ENCODE measurements around the gene JPT2. TPM values are rescaled to one million over a fixed set of nuclear protein-coding genes. Genes with fewer than 3 reads are reported as not detected.

Gene JPT2
- 35.1 TPM for total RNA-seq

DNA sequence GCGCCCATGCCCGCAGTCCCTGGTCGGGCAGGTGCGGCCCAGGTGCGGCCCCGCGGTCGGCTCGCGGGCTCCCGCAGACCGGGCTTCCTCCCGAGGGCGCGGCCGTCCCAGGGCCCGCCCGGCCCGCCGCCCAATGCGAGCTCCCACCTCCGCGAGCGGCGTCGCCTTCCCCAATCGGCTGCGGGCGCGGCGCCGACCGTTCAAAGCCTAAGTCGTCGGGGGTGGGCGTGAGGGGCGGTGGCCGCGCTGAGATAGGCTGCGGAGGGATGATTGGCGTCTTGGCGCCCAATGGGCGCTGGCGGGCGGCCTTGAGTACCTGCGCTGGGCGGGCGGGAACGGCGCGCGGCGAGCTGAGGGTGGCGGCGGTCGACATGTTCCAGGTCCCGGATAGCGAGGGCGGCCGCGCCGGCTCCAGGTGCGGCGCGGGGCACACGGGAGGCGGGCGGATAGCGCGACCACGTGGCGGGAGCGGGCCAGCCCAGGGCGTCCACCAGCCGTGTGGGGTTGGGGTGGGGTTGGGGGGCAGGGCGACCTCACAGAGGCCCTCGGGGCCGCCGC is at the start of gene JPT2:
Gene JPT2, plus strand, starts transcription at position 338 of the 558 bp plus-strand sequence. Its CDS starts 34 bp downstream, at position 372.

GRCh38 chr16:1705688-1706385 is 27.8 kb downstream of the JPT2 start, which contains the start of gene MAPK8IP3:
Gene MAPK8IP3 (plus strand): TSS chr16:1706195. CDS start chr16:1706340, 145 bp downstream.

Small RNA genes lying within 50 kb of the gene (small RNA-seq; reads per million reads assigned to genes)
- gene MIR3177, result 0.15 reads per million

Other genes with a start within 250 kb of the JPT2 start
- gene PERCC1, start 247.2 kb upstream of the JPT2 start, total RNA-seq, result not detected
- 0.23 TPM for gene CCDC154, start 233.7 kb upstream of the JPT2 start, total RNA-seq
- gene CLCN7, start 203.3 kb upstream of the JPT2 start, total RNA-seq, result 47.3 TPM
- 0.23 TPM for gene PTX4, start 189.3 kb upstream of the JPT2 start, total RNA-seq
- gene TELO2, start 184.9 kb upstream of the JPT2 start, total RNA-seq, result 19.6 TPM
- 3.2 TPM for gene TMEM204, start 144.6 kb upstream of the JPT2 start, total RNA-seq
- 42.7 TPM for gene IFT140, start 66.2 kb upstream of the JPT2 start, total RNA-seq
- gene CRAMP1, start 65.9 kb upstream of the JPT2 start, total RNA-seq, result 10.1 TPM
- gene MAPK8IP3, start 27.9 kb downstream of the JPT2 start, total RNA-seq, result 85.8 TPM
- gene NME3, start 93.3 kb downstream of the JPT2 start, total RNA-seq, result 23.8 TPM
- gene EME2, start 94.5 kb downstream of the JPT2 start, total RNA-seq, result 12.0 TPM
- gene MRPS34, start 94.9 kb downstream of the JPT2 start, total RNA-seq, result 34.4 TPM
- gene SPSB3, start 104.3 kb downstream of the JPT2 start, total RNA-seq, result 44.5 TPM
- gene NUBP2, start 104.7 kb downstream of the JPT2 start, total RNA-seq, result 36.2 TPM
- not detected for gene IGFALS, start 115.4 kb downstream of the JPT2 start, total RNA-seq
- gene HAGH, start 148.5 kb downstream of the JPT2 start, total RNA-seq, result 67.4 TPM
- 44.3 TPM for gene FAHD1, start 148.9 kb downstream of the JPT2 start, total RNA-seq
- 1.8 TPM for gene MEIOB, start 193.9 kb downstream of the JPT2 start, total RNA-seq
- not detected for gene HS3ST6, start 240.1 kb downstream of the JPT2 start, total RNA-seq

Measured in diencephalon (tissue), 1 donor.